NK-92 (cell line): Measurements from ENCODE around the gene AJAP1.

ENCODE experiments used
- DNase-seq: peaks from one replicate; lab custom pipeline; 2025; ENCODE audit not compliant: unreplicated experiment; lab: John Stamatoyannopoulos, UW

AJAP1 gene

DNA sequence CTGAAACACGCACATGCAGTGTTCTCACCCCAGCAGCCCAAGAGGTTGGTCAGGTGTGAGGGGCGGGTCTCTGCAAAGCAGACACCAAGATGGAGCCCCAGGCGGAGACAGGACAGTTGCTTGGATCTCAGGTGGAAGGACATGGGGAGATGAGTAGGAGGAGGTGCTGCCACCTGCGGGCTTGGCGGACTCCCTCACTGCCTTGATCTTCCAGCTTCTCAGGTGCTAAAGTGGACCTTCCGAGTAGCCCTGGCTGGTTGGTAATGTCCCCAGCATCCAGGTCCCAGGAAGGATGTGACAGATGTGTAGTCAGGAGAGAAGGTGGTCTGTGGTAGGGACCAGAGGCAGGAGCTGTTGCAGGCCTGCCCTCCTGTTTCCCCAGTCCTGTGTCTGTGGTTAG lies 114.1 kb downstream of the AJAP1 start:
- DNase-seq = no peak

DNA sequence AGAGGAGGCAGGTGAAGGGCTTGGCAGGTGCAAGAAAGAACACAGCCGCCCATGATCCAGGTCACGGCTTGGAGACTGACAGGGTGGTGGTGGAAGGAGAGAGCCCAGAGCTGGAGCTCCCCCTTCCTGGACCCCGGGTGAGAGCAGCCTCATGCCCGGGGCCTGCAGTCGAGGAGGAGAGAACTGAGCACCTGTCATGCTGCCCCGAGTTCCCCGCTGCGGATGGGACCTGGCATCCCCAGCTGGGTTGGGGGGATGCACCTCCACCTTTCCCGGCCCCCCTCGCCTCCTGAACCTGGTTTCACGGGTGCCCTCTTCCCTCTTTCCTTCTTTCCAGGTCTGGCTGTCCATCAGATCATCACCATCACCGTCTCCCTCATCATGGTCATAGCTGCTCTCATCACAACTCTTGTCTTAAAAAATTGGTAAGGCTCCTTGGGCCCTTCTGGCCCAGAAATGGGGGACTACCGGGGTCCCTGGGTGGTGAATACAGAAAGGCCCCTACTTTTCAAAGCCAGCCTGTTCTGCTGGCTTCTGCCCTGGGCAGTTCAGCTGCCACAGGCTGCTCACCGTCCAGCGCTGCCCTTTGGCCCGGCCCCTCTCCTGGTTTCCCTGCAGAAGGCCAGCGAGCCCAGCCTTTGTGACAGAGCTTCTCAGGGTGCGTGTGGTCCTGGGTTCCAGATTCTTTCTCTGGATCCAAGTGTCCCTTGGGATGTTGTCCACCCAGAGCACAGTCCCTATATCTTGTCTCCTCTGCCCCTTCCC lies 115.3 kb downstream of the AJAP1 start:
- no peak for DNase-seq

DNA sequence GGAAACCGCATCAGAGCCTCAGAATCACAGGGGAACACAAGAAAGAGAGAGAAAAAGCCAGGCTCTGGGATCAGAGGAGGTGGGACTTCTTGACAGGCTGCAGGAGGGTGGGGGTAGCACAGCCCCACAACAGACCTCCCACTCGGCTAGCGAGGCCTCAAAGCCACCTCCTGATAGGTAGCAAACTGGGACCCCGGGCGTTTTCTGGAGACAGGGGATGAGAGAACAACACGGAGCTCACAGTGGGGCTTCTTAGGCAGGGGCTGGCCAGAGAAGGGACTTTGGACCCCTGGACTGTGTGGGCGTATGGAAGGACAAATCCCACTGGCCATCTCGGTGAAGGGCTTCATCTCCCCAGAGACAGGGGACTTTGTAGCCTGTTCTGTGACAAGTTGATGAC lies 116.3 kb downstream of the AJAP1 start:
- no peak for DNase-seq

DNA sequence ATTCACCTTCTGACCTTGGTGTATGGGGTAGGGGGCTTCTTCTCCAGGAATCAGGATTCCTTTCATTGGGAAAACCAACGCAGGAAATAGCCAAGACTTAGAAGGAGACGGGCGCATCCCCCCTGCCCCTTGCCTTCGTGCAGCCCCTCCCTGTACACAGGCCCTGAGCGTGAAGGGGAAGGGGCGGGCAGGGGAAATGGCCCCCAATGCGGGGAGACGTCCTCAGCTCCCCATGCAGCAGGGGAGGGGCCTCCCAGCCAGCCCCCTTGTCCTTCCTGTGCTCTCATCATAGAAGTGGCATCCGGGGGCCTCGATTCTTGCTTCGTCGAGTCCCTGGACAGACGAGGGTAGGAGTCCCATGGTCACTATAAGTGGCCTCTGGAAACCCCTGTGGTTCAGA lies 116.9 kb downstream of the AJAP1 start:
- no peak for DNase-seq

DNA sequence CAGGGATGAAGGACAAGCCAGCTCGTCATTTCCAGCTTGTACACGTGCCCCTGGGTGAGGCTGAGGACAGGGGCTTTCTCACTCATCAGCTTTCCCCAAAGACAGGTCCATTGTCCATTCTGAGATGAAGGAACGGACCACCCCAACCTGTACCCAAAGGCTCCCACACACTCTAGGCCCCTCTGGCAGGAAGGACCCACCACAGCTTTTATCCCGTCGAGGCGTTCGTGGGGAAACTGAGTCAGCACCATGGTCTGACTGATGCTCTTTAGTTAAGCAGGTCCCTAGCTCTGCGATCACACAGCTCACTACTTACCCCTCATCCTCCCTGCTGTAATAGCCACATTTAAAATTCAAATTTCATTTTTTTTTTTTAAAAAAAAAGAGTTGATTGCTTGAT lies 117.3 kb downstream of the AJAP1 start:
- no peak for DNase-seq

DNA sequence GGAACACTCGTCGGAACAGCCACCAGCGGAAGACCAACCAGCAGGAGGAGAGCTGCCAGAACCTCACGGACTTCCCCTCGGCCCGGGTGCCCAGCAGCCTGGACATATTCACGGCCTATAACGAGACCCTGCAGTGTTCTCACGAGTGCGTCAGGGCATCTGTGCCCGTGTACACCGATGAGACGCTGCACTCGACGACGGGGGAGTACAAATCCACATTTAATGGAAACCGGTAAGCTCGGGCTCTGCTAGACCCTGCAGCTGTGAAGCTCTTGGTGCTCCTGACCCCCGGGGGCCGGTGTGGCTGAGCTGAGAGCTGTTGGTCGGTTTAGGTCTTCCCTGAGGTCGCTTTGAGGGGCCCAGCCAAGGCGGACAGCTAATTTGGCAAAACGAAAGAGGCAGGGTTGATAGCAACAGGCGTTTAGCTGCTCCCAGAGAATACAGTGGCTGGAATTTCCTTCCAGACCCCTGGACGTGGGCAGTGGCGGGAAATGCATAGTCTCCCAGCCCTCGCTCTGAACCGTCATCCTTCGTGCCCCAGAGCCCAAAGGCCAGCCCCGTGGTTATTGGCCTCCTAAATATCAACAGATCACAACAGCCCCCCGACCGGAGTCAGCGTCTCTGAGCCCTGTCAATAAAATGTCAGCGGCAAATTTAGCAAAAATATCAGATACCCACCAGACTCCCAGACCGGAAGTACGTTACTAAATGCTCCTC lies 118.0 kb downstream of the AJAP1 start:
- no peak for DNase-seq

DNA sequence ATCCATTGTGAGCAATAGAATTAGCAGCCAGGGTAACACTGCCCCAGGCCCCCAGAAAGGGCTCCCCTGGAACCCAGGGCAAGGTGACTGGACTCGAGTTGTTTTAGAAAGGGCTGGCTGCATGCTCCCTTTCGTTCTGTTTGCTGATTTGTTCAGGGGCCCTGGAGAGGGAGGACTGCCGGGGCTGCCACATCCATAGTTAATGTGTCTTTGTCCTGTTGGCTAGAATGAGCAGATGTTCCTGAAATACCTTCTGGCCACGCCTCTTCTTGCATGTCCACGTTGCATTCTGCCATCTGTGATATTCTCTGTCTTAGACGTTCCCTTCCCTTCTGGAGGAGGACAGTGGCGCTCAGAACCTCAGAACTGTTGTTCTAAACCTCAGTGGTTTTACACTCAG lies 118.8 kb downstream of the AJAP1 start:
- DNase-seq = no peak

DNA sequence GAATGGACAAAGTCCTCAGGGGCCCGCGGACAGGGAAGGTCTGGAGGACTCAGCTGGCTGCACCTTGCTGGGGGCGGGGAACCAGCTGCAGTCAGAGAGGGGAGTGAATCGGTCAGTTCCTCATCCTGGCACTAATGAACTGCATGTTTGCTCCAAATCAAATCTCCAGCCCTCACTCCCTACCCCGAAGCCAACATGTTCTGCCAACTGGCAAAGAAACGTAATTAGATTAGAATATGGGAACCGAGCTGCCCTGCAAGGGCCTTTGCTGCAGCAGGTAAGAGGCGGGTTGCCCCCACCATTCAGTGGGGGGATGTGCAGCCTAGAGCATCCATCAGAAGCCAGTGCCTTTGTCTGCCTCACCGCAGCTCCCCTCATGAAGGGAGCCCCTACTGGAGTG lies 121.1 kb downstream of the AJAP1 start:
- DNase-seq = no peak

DNA sequence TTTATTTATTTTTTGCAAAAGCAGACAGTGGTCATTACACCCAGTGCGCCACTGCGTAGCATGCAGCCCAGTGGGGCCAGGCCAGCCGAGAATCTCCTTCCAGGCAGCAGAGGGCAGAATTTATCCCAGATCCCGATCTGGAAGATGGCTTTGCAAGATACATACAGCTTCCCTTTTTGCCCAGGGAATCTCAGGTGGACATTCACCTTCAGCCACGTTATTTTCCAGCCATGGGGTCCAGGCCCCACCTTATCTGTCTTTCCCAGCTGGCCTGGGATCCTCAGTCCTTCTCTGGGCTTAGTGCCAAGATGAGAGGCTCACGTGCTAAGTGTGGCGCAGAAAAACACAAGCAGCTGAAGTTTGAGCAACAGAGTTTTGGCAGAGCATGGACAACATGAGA lies 123.6 kb downstream of the AJAP1 start:
- no peak for DNase-seq

DNA sequence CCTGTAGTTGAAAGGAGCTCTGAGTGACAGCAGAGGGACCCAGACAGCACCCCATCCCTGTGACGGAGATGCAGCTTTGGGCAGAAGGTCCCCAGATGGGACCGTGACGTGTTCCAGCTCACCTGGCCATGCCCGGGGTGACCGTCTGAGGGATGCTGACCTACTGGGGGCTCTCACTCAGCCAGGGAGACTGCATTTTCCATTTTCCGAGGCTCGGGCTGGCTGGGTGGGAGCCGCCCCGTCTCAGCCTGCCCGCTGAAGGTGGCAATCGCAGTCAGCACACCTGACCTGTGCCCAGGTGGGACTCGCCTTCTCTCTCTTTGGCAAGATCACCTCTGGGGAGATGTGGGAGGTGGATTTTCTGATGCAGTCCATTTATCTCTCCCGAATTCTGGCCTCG lies 127.2 kb downstream of the AJAP1 start:
- no peak for DNase-seq

DNA sequence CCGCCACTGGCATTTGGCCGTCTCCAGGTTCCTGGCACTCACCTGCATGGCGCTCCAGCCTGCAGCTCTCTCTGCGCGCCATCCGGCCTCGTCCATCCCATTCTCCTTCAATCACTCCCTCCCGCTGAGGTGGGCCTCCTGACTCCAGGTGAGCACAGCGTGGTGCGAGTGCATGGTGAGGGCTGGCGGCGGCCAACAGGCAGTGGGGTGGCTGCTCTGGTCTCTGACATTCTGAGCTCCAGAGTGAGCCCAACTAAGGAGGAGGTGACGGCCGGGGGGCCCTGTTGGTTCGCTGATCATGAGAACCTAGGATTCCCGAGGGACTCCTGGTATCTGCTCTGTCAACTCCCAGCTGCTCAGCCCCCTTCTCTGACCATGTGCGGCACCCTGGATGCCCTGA lies 130.4 kb downstream of the AJAP1 start:
- DNase-seq = no peak

DNA sequence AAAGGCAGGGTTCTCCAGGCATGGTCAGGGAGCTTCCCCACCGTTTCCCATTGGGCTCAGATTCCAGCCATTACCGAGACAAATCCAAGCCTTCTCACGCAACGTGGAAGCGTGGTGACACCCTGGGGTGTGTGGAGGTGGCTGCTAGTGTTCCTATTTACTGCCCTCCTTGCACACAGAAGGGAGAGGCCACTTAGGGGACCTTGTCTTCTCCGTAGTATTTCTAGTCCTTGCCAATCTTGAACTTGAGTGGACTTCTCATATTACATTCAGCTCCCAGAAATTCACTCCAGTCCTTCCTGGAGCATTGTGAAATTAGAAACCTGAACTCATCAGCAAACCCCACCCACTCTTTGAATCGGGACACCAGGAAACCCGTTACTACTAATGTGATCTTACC lies 131.6 kb downstream of the AJAP1 start:
- no peak for DNase-seq

DNA sequence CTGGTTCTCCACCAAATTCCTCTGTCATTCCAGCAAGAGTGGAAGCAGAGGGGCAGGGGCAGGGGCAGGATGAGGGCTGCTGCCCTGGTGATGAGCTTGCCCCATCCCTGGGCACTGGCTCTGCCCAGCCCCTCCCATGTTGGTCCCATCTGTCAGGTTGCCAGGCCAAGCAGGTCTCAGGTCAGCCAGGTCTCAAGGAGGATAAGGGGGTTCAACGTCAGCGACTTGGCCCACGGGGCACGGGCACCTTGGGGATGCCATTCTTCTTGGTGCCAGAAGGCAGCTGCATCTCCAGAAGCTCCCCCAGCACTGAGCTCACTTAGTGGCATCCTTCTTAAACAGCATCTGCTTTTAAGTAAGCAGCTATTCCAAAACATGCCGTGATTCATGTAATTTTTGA lies 133.1 kb downstream of the AJAP1 start:
- no peak for DNase-seq

DNA sequence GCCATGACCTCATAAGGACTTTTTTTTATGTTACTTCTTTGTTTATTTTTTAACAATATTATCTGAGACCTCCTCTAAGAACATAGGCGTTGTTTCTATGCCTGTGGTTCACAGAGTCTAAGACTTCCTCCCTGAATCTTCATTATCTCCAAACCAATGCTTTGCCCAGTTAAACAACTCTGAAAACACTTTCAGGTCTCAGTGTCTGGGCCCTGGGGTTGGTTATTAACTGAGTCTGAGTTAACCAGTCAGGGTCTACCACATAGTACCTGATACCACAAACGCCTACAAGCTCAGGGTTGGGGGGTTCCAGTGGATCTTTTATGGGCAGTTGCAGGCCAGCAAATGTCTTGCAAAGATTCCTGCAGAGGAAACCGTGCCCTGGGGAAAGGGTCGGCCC lies 138.2 kb downstream of the AJAP1 start:
- DNase-seq = no peak

DNA sequence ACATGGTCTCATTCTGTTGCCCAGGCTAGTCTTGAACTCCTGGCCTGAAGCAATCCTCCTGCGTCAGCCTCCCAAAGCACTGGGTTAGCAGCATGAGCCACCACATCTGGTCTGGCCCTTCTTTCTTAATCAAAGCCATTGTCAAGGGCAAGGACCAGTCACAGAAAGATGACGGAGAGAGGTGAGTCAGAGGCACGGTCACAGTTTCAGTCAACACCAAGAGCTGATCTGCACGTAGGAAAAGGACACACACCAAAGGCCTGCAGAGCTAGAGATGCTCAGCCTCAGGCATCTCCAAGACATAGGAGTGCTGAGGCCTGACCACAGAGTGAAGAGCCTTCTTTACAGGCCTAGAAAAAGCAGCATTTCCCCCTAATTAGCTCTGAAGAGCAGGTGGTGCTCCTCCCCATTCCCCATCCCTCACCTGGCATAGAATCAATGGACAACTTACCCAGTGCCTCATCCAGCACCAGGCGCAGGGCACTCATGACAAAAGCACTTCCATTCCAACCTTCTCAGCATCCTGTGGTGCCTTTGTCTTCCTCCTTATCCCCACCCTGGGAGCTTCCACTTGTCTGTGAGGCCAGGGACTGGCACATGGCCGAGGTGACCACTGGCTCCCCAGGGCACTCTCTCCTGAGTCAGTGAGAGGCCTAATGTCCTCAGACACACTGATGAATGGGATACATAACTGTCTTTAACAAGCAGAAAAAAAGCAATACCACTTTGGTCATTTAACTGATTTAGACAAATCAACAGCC lies 139.8 kb downstream of the AJAP1 start:
- DNase-seq = no peak

DNA sequence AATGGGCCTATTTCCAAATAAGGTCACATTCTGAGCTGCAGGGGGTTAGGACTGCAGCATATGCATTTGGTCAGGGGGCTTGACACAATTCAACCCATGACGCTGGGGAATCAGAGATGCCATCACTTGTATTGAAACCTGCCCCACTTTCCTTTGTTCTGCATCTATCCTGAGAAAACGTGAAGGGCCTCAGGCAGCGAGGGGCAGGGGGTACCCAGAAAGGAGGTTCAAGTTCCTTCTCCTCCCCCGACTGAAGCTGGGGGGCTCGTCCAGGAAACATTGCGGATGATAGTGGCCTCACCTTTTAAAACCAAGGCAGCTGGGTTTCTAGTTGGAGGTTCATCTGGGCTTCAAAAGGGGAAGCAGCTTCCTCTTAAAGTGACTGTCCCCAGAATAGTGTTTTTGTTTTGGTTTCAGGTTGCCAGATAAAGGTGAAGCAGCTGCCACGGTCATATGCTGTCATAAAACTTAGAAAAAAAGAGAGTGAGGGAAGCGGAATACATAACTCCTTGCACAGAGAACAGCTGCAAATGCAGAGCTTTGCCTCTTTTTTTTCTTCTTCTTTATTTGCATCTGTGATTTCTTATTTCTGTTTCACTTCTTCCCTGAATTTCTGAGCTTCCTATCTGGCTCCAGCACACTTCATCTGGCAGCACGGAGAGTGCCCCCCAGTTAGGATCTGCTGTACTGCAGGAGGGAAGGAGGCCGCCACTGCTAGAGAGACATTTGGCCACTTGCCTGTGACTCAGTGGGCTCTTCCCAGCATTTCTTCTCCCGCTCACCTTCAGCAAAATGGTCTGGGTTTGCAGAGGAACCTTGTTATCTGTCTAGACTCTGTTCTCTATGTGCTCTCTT lies 142.0 kb downstream of the AJAP1 start:
- no peak for DNase-seq

DNA sequence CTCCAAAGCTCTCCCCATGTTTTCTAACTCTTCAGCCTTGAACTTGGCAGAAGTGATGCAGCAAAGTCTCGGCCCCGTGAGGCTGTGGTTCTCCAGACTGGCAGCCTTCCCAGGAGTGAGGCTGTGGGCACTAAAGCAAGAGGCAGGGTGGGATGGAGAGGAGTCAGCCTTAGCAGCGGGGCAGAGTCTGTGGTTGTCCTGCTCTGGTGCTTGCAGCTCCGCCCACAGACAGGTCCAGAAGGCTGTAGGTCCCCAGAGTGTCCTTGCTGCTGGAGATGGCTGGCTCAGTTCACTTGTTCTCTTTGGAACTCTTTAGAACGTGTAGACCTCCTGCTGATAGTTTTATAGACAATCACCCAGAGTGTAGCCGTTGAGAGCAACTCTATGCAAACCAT lies 142.6 kb downstream of the AJAP1 start:
- DNase-seq = no peak

DNA sequence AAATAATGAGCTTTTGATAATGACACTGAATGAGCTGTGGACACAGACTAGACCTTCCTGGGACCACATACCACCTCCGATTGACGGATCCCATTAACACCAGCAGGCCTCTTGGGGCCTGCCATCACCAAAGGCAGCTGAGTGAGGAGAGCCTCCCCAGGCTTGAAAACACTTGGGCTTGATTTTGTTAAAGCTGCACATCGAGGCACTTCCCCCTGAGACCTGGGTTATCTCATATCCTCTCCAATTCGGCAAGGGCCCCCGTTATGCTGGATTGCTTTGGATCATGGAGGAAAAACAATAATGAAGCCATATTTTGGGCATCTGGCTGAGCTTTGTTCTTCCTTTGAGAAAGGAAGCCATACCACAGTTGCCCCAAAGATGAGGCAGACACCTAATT lies 143.0 kb downstream of the AJAP1 start:
- DNase-seq = no peak

DNA sequence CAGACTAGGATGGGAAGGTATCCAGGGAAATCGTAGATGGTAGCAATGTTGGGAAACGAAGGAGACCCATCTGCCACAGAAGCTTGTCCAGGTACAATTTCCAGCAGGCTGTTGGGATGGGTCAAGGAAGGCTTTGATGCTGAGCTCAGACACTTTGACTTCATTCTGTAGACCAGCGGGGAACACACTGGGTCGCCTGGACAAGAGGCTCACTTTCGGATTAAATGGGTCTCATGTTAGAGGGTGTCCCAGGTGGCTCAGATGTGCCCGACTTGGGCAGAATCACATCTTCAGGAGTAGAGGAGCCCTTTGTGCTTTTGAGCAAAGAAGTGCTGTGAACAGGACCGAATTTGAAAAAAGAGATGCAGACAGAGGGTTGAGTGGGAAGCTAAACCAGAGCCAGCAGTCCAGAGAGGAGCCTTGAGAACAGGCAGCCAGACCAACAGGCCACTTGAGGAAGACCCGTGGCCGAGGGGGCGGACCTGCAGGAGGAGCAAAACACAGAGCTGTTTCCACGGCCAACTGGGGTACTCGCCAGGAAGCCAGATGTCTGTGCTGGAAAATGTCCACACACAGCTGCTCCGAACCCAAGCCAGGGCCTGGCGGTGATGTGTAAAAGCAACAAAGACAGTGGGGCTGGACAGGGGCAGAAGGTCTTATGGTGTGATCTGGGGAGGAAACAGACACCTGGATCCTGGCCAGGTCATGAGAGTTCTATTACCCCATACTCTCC lies 146.9 kb downstream of the AJAP1 start:
- no peak for DNase-seq

DNA sequence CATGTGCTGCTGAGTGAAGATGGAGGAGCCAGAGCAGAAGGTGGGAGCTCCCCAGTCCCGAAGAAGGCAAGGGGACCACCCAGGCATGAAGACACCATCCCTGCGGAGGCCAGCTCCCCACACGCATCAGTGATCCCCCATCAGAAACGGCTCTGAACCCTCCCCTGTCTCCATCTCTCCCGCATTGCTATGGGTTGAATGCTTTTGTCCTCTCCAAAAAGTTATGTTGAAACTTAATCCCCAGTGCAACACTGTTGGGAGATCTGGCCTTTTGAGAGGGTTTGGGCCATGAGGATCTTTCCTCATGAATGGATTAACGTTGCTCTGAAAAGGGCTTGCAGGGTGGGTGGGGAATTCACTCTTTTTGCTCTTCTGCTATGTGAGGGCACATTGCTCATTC lies 147.6 kb downstream of the AJAP1 start:
- DNase-seq = no peak

DNA sequence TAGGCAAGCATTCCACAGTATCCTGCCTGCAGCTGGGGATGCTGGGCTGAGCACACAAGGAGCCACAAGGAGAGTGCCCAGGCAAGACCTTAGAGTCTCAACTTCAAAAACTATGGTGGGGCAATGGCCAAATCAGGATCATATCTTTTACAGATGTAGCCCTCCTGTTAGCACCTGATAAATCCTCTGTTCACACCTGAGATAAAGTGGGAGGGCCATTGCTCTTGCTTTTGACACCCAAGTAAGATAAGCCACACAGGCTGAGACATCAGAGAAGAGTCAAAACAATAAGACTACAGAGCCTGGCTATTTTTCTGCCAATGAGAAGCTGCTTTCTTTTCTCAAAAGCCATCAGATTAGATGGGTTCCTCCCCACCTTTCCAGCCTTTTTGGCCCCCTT lies 148.9 kb downstream of the AJAP1 start:
- no peak for DNase-seq
